NK-92 (cell line): Measurements from ENCODE around the gene RABEP2.
"Not testable (repeated sequence)": the region's sequence is repeated elsewhere in the genome, so short reads cannot be mapped to it uniquely, and the experiment has no call there.

Source experiments
- DNase-seq: peaks from one replicate; lab custom pipeline; 2025; ENCODE audit not compliant: unreplicated experiment; lab: John Stamatoyannopoulos, UW

Gene RABEP2

DNA sequence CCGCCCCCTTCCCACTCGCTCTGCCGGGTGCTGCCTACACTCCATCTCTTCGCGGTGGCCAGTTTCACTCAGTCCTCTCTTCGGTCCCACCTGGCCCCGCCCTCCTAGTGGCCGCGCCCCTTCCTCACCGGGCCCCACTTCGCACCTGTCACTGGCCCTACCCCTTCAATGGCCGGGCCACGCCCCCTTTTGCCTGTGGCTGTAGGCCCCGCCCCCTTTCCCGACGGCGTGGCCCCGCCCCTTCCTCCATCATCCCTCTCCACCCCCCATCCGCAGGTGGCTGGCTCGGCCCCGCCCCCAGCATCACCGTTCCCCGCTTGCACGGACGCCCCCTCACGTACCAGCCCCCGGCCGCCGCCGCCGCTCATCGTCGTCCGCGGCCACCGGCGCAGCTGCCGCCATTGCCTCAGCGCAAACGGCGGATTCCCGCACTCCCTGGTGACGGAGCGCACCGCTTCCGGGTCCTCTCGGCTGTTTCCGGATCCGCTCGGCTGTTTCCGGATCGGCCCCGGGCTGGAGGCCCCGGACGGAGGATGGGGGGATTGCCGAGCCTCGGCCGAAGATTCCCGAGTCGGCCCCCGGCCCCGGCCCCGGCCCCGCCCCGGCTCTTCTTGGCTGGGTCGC lies at the start of gene RABEP2:
Gene RABEP2, minus strand, starts transcription at position 477 of the 624 bp plus-strand sequence. Its CDS starts 75 bp downstream, at position 402.
- DNase-seq, result peak; percentile 42

DNA sequence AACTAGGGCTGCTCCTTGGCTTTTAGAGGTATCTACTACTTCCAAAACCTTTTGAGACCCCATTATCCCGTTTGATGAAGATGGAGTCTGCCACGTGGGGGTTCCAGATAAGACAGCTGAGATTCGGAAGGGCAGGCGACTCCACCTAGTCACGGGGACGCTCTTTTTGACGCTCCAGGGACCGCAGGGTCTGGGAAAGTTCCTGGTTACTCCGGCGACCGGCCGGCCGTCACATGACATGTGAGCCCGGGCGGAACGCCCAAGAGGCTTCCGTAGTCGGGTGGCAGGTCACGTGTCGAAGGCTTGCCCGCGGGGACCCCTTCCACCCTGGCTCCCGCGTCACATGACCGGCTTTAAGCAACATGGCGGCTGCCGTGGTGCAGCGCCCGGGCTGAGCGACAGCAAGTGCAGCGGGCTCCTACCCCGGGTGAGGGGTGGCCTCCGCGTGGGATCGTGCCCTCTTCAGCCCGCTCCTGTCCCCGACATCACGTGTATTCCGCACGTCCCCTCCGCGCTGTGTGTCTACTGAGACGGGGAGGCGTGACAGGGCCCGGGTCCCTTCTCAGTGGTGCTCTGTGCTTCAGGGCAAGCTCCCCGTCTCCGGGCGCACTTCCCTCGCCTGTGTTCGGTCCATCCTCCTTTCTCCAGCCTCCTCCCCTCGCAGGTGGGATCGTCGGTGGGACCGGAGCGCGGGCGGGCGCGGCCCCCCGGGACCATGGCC lies 49.6 kb upstream of the RABEP2 start, which contains the start of gene SPNS1:
Gene SPNS1, plus strand, starts transcription at position 342 of the 721 bp plus-strand sequence. Its CDS starts 374 bp downstream, at position 716.
- peak; percentile 23 for DNase-seq

- DNase-seq, result no peak
These were observed 49.0 kb upstream of the RABEP2 start for GRCh38 chr16:28974007-28974436.

DNA sequence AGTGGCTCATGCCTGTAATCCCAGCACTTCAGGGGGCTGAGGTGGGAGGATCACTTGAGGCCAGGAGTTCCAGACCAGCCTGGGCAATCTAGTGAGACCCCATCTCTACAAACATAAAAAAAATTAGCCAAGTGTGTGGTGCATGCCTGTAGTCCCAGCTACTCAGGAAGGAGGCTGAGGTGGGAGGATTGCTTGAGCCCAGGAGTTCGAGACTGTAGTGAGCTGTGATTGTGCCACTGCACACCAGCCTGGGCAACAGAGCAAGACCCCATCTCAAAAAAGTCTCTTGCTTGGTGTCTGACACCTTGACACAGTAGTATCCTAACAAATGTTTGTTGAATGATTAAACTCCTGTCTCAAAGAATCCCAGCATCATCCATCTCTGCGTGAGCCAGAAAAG lies 44.7 kb upstream of the RABEP2 start:
- not testable (repeated sequence) for DNase-seq

DNA sequence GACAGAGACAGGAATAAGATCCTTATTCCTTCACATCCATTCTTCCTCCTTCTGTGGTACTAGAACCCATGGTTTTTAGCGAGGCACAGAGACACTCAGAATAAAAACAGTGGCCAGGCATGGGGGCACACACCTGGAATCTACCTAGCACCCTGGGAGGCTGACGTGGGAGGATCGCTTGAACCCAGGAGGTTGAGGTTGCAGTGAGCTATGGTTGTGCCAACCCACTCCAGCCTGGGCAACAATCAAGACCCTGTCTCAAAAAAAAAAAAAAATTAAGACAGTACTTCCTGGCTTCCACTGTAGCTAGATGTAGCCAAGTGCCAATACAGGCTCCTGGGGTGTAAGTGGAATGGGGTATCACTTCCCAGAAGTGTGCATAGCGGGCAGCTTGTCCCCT lies 42.1 kb upstream of the RABEP2 start:
- no peak for DNase-seq

- DNase-seq, result no peak
These were observed 39.5 kb upstream of the RABEP2 start for GRCh38 chr16:28964496-28964895.

DNA sequence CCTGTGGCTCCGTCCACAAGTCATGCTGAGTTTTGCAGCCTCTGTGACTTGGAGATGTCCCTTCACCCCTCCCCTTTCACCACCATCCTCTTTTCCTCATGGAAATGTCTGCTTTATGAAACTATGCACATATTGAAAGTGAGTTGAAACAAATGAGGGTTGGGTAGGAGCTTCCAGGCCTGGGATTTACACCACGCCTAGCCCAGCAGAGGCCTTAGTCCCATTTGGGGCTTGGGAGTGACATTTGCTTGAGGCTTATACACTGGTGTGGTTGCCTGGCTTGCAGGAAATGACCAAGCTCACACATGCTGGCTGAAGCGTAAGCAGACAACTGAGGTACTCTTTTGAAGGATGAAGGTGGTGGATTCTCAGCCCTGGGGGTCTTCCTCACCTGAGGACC lies 39.0 kb upstream of the RABEP2 start:
- DNase-seq, result no peak

GRCh38 chr16:28958836-28959235 lies 33.8 kb upstream of the RABEP2 start:
- no peak for DNase-seq

GRCh38 chr16:28958216-28958615 lies 33.2 kb upstream of the RABEP2 start:
- DNase-seq, result no peak

DNA sequence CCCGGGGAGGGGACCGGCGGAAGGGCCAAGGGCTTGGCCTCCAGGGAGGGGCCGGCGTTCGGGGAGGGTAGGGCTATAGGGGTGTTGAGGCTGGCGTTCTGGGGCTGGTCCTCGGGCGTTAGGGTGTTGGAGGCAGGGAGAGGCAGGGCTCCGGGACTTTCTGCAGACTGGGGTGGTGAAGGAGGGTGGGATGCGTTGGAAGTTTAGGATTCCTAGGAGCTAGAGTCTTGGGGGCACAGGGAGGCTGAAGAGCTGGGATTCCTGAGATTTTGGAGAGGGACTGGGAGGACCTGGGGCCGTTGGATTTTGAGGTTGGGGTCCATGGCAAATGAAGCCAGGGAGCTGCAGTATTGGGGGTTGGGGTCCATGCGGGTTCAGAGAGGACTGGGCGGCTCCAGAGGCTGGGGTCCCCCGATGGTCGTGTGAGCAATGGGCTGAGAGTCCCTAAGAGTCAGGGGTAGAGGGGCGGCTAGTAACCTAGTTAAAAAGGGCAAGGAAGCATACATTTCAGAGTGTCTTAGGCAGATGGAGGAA lies 26.4 kb upstream of the RABEP2 start:
- no peak for DNase-seq

GRCh38 chr16:28950648-28951409 lies 25.8 kb upstream of the RABEP2 start, which contains the start of gene NFATC2IP:
Gene NFATC2IP (plus strand): TSS chr16:28950937. CDS start chr16:28951012, 75 bp downstream.
- peak; percentile 92 for DNase-seq

- DNase-seq, result no peak
These were observed 21.6 kb upstream of the RABEP2 start for GRCh38 chr16:28946681-28947080.

DNA sequence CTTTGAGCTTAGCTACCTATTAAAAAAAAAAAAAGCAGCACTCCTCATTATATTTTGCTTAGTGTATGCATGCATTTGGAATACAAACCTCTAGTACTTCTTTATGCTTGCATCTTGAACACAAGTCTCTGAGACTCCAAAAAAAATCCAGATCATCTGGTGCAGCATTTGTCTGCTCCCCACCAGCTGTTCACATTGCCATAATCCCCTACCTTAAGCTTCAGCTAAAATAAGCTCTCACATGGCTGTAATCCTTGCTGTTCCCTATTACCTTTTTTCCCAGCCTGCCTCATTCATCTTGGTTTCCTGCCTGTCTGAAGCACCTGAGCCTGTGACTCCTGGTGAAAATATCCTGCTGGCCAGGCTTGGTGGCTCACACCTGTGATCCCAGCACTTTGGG lies 18.2 kb upstream of the RABEP2 start:
- no peak for DNase-seq

DNA sequence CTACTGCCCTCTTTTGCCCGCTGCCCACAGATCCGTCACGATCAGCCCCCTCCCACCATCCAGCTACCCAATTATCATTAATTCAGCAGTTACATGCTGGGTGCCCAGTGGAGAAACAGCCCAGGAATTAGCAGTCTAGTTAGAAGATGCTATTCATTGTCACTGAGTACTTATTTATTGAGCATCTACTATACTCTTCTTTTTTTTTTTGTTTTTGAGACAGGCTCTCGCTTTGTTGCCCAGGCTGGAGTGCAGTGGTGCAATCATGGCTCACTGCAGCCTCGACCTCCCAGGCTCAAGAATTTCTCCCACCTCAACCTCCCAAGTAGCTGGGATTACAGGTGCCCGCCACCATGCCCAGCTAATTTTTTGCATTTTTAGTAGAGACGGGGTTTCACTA lies 14.8 kb upstream of the RABEP2 start:
- DNase-seq, result not testable (repeated sequence)

DNA sequence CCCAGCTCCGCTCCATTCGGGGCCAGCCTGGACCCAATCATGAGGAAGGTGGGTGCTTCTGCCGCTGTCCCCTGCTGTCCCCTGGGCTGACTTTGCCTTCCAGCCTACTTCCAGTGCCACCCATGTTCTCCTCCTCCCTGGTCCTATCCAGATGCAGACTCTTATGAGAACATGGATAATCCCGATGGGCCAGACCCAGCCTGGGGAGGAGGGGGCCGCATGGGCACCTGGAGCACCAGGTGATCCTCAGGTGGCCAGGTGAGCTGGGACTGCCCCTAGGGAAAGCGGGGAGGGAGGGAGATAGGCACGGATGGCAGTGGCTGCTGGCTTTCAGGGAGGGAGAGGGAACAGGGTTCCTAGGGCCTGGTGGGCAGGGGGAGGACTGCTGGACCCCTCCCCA lies 13.7 kb upstream of the RABEP2 start:
- DNase-seq, result no peak

- no peak for DNase-seq
These were observed 12.3 kb upstream of the RABEP2 start for GRCh38 chr16:28937222-28937876.

GRCh38 chr16:28936784-28937155 lies 11.7 kb upstream of the RABEP2 start:
- no peak for DNase-seq

GRCh38 chr16:28935924-28936783 lies 11.1 kb upstream of the RABEP2 start:
- DNase-seq, result no peak

DNA sequence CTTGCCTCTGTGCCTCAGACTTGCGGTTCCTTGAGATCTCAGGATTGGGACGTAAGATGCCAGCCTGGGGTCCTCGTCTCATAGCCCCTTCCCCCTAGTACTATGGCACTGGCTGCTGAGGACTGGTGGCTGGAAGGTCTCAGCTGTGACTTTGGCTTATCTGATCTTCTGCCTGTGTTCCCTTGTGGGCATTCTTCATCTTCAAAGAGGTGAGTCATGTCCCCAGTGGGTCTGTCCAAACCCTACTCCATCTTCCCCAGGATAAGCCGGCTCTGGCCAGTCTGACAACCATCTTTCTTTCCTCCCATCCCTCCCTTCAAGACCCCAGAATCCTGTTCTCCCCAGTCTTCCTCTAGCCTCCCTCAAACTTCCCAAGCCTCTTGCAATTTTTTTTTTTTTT lies 10.3 kb upstream of the RABEP2 start:
- no peak for DNase-seq

- DNase-seq, result no peak
These were observed 8.1 kb upstream of the RABEP2 start for GRCh38 chr16:28933171-28933570.
